GM12872 (cell line): ENCODE data around the gene EPYC.
A peak's percentile ranks its signal among the peaks of the same experiment; 100 is the strongest.

Experiments used
- CTCF ChIP-seq: IDR thresholded peaks from 3 replicates; pipeline ENCODE4 v1.5.1; 2011; ENCODE audit warnings: low read depth, mild to moderate bottlenecking, low read length, moderate library complexity; ENCODE audit not compliant: insufficient read depth

EPYC gene

GRCh38 chr12:90940872-90941499 lies 63.8 kb downstream of the EPYC start:
- peak; percentile 51; the same call in 2 of the 3 replicates for TF ChIP-seq CTCF

DNA sequence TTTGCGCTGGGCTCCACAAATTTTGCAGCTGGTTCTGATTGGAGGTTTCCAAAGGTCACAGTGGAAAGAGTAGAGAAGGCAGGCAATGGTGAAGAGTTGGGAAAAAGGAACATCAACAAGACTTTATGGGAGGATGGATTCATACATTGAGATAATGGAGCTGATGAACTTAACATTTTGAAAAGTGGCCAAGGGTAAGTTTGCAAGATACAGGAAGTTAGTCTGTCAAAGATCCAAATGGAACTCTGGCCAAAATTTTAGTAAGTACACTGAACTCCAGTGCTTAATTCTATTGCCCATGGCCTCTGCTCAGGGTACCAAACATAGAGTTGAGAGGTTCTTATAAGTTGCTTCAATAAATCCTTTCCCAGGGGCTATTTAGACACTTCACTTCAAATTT lies 65.4 kb downstream of the EPYC start:
- no peak for TF ChIP-seq CTCF

DNA sequence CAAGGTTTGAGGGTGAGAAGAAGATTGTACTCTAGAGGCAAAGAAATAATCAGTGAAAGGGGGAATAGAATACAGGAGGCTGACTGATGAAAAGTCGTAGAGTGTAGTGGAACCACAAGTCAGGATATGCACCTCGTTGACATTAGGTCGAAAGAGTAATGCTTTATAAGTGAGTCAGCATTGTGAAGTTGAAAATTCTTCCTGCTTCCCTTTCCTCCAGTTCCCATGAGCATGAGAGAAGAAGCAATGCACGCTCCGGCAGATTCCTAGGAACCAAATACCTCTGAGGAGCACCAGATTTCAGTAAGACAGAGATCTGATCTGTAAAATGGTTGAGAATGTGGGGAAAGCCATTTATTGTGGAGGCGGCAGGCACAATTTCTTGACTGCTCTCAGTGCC lies 66.3 kb downstream of the EPYC start:
- TF ChIP-seq CTCF, result no peak

- no peak for TF ChIP-seq CTCF
Measured at GRCh38 chr12:90937651-90938050, 67.1 kb downstream of the EPYC start.

GRCh38 chr12:90936230-90937005 lies 68.4 kb downstream of the EPYC start:
- no peak for TF ChIP-seq CTCF

DNA sequence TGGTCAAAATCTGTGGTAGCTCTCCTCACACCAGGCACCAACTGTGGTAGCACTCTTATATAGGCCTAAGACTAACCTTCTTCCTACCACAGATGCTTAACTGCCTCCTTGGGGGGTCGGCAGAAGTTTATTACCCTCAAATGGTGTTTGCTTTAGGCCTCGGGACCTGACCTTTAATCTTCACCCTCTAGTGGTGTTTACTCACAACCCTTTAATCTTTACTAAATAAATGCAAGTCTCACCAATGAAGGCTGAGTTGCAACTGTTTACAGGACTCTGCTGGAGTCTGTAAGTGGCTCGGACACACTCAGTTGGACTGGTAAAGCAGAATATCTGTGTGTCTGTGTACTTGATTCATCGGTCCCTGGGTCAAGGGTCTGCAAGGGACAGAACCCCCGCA lies 79.2 kb downstream of the EPYC start:
- TF ChIP-seq CTCF, result no peak

GRCh38 chr12:90924406-90924805 lies 80.4 kb downstream of the EPYC start:
- TF ChIP-seq CTCF, result no peak
